Prostate gland (tissue), 2 donors: ENCODE data around the gene NBPF3. TPM values are rescaled to one million over a fixed set of nuclear protein-coding genes. Genes with fewer than 3 reads are reported as not detected.
"Not testable (repeated sequence)": the region's sequence is repeated elsewhere in the genome, so short reads cannot be mapped to it uniquely, and the experiment has no call there.

ENCODE experiments used
- DNase-seq: peaks from one replicate; pipeline ENCODE4 v3.0.0-alpha.2; 2019; ENCODE audit warnings: low spot score
- H3K27ac ChIP-seq, 2 donors: fragments of 200-600 bp; sonication (generic); 2 replicates each; pipeline ENCODE4 v1.5.1; 2017 to 2019
- H3K27me3 ChIP-seq: fragments of 200-600 bp; sonication (generic); replicated peaks from 2 replicates; pipeline ENCODE4 v1.5.1; 2019; ENCODE audit not compliant: insufficient read depth
- H3K36me3 ChIP-seq, 2 donors: fragments of 200-600 bp; sonication (generic); 1 replicate in 1 of 2; 2 replicates in 1 of 2; pipeline versions ENCODE4 v1.5.1 to v1.8.1; 2017 to 2019
- H3K4me1 ChIP-seq: fragments of 200-600 bp; sonication (generic); replicated peaks from 2 replicates; pipeline ENCODE4 v1.5.1; 2019
- H3K4me3 ChIP-seq, 2 donors: fragments of 200-600 bp; sonication (generic); 2 replicates each; pipeline ENCODE4 v1.5.1; 2017 to 2019
- H3K9me3 ChIP-seq: fragments of 200-600 bp; sonication (generic); 2 replicates; pipeline ENCODE4 v1.5.1; 2017
- POLR2A ChIP-seq: fragments of 450-650 bp; IDR thresholded peaks from one replicate; pipeline ENCODE4 v1.6.1; 2016; ENCODE audit warnings: antibody characterized with exemption, mild to moderate bottlenecking
- POLR2AphosphoS5 ChIP-seq: sonication (generic); formaldehyde crosslinking; IDR thresholded peaks from one replicate; pipeline ENCODE4 v1.6.1; 2017; ENCODE audit warnings: antibody characterized with exemption
- WGBS: methylation state at CpG from one replicate; pipeline ENCODE4 v1.1.5; 2018; 5-methylcytosine and 5-hydroxymethylcytosine counted together
- intact Hi-C: fragments of 100-400 bp; cut with DNase I; formaldehyde crosslinking; loops from one replicate; pipeline ENCODE4 v1.14.2; 2022
- total RNA-seq, 2 donors: library from RNA; depleted of rRNA; stranded (reverse); fragments of >200 nt; gene quantifications; one replicate each; pipeline ENCODE4 v1.1.0, GENCODE V29; 2016
- TF ChIP-seq, protein P1 (sequence below), 4 experiments: fragments of 200-600 bp in 2 of 4; fragments of 450-650 bp in 2 of 4; sonication (generic) in 2 of 4; IDR thresholded peaks; 1 replicate in 3 of 4; 2 replicates in 1 of 4; pipeline ENCODE4 v1.5.1; 2016 to 2019; ENCODE audit warnings: antibody characterized with exemption in 4 of 4, mild to moderate bottlenecking in 2 of 4, moderate library complexity in 2 of 4

Gene NBPF3
- total RNA-seq, 2 donors from 2014 or later = 13.9 to 19.7 TPM

DNA sequence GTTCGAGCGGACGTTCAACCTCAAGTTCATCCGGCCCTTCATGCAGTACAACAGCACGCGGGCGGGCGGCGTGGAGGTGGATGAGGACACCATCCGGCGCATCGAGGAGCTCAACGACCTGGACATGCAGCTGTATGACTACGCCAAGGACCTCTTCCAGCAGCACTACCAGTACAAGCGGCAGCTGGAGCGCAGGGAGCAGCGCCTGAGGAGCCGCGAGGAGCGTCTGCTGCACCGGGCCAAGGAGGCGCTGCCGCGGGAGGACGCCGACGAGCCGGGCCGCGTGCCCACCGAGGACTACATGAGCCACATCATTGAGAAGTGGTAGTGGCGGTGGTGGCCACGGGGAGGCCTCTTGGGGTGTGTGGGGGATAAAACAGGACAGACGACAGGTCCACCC lies 10.7 kb upstream of the NBPF3 start:
- intact Hi-C loops, DNase-seq, H3K36me3 ChIP-seq, H3K9me3 ChIP-seq, H3K27me3 ChIP-seq, H3K4me3 ChIP-seq, H3K27ac ChIP-seq, H3K4me1 ChIP-seq: not testable (repeated sequence)
- 89% methylated on average over 14 of the region's 34 CpGs for WGBS

DNA sequence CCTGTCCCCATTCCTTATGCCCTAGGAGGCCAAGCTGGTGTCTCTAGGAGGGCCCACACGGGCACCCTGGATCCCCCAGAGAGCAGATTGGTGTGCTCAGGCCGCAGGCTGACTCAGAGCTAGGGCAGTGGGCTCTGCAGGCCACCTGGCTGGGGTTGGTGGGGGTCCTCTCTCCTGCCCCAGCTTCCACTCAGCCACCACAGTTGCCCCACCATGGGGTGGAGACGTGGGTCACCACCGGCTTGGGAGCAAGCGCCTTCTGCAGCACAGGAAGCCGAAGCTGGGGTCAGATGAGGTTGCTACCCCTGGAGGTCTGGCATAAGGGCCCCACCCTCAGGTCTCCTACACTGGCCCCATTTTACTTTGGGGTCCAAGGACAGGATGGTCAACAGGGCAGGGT lies 9.1 kb upstream of the NBPF3 start:
- H3K27ac ChIP-seq, DNase-seq, intact Hi-C loops, H3K27me3 ChIP-seq, H3K4me3 ChIP-seq, H3K36me3 ChIP-seq, H3K9me3 ChIP-seq, H3K4me1 ChIP-seq: not testable (repeated sequence)
- 100% methylated on average over 4 of the region's 6 CpGs for WGBS

DNA sequence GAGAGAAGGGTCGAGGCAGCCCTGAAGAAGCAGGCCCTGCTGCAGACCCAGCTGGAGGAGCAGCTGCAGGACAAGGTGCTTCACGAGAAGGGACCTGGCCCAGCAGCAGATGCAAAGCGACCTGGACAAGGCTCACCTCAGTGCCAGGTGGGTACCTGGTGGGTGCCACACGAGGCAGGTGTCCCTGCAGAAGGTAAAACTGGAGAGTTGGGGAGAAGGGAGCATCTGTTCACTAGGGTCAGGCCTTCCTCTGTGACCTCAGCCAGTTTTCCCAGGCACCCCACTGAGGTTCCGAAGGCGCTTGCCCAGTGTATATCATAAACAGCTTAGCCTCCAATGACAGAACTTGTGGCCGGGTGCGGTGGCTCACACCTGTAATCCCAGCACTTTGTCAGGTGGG lies 5.5 kb upstream of the NBPF3 start:
- TF ChIP-seq, protein P1, sequence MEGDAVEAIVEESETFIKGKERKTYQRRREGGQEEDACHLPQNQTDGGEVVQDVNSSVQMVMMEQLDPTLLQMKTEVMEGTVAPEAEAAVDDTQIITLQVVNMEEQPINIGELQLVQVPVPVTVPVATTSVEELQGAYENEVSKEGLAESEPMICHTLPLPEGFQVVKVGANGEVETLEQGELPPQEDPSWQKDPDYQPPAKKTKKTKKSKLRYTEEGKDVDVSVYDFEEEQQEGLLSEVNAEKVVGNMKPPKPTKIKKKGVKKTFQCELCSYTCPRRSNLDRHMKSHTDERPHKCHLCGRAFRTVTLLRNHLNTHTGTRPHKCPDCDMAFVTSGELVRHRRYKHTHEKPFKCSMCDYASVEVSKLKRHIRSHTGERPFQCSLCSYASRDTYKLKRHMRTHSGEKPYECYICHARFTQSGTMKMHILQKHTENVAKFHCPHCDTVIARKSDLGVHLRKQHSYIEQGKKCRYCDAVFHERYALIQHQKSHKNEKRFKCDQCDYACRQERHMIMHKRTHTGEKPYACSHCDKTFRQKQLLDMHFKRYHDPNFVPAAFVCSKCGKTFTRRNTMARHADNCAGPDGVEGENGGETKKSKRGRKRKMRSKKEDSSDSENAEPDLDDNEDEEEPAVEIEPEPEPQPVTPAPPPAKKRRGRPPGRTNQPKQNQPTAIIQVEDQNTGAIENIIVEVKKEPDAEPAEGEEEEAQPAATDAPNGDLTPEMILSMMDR (IDR thresholded peaks at IDR 0.05) = no peak
- TF ChIP-seq POLR2AphosphoS5 (no peak), POLR2A (no peak)
- intact Hi-C loops = no loop called here
- H3K9me3 ChIP-seq = no peaks in the 10 kb centered on the region
- no peak for DNase-seq
- H3K27ac ChIP-seq = no peak overlapping the region
- no peaks in the 10 kb centered on the region for H3K27me3 ChIP-seq
- WGBS = 86% methylated on average over 8 of the region's 8 CpGs
- no peak overlapping the region for H3K4me3 ChIP-seq
- no peaks in the 10 kb centered on the region for H3K4me1 ChIP-seq
- H3K36me3 ChIP-seq = no peaks in the 10 kb centered on the region

DNA sequence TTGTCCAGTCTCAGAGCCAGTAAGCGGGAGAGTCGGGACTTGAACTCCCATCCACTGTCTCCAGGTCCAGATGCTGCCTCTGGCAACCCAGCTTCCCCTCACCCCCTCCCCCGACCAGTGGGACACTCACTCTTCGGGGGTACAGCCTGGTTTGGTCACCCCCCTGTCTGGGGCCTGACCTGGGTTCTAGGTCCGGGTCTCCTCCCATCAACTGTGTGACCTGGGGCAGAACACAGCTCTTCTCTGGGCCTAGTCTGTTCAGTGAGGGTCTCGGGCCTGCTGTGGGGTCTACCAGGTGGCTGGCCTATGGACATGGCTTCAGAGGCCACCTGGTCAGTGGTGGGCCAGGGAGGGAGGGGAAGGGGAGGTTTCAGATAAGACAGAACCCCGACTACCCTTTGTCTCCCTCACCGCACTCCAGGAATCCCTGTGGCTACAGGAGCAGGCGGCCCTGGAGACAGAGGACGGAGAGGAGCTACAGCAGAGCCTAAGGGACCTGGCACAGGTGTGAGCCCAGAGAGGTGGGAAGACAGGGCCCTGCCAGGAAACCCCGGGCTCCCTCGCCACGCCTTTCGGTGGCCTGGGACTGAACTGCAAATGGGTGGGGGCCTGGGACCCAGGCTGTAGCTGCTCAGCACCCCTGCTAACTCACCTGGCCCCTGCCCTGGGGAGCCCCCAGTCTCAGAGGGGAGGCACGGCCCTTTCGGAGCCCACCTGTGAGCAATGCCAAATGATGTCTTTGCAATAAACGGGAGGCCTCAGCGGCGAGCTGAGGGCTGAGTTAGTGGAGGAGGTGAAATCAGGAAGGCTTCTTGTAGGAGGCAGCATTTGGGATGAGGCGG lies 4.1 kb upstream of the NBPF3 start:
- H3K4me3 ChIP-seq = no peak overlapping the region
- H3K36me3 ChIP-seq = no peaks in the 10 kb centered on the region
- no peaks in the 10 kb centered on the region for H3K4me1 ChIP-seq
- TF ChIP-seq, protein P1 (IDR thresholded peaks at IDR 0.05) = no peak
- no peak for TF ChIP-seq POLR2A
- no peak for DNase-seq
- no peak overlapping the region for H3K27ac ChIP-seq
- intact Hi-C loops = no loop called here
- H3K9me3 ChIP-seq = no peaks in the 10 kb centered on the region
- H3K27me3 ChIP-seq = no peaks in the 10 kb centered on the region
- 85% methylated on average over 18 of the region's 20 CpGs for WGBS

DNA sequence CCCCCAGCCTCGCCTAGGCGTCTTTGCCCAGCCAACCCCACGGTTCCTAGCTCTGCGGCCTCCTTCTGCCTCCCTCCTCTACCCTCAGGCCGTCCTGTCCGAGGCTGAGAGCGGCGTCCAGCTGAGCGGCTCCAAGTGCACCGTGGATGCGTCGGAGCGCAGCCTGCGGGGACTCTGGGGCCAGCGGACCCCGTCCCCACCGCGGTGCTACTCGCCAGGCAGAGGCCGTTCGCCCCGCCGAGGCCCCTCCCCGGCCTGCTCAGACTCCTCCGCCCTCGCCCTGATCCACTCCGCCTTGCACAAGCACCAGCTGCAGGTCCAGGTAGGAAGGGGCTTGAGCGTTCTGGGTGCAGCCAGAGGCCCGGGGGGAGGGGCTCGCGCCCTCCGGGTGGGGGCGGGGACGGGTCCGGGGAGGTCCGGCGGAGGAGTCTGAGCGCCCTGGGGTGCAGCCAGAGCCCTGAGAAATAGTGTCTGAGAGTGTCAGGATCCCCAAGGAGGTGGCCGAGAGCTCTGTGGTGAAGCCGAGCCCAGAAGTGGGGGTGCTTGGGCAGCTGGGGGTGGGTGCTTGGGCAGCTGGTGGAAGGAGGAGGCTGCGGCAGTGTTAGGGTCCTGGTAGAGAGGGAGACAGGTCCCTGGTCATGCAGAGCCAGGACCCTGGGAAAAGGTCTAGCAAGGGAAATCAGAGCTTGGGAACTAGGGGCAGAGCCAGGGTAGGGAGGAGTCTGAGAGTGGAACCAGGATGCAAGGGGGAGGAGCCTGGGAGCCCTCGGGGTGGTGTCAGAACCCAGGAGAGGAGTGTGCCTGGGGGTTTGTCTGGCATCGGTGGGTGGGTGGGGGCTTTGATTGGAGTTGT lies 3.2 kb upstream of the NBPF3 start:
- intact Hi-C loops = no loop called here
- H3K27ac ChIP-seq = no peak overlapping the region
- no peaks in the 10 kb centered on the region for H3K9me3 ChIP-seq
- TF ChIP-seq, protein P1 (IDR thresholded peaks at IDR 0.05) = no peak
- TF ChIP-seq POLR2A = no peak
- no peak for TF ChIP-seq POLR2AphosphoS5
- H3K36me3 ChIP-seq = no peaks in the 10 kb centered on the region
- H3K27me3 ChIP-seq = no peaks in the 10 kb centered on the region
- 12% methylated on average over 41 of the region's 43 CpGs for WGBS
- peak overlapping the region; percentile 23 to 29 for H3K4me3 ChIP-seq
- DNase-seq = no peak
- H3K4me1 ChIP-seq = no peaks in the 10 kb centered on the region

DNA sequence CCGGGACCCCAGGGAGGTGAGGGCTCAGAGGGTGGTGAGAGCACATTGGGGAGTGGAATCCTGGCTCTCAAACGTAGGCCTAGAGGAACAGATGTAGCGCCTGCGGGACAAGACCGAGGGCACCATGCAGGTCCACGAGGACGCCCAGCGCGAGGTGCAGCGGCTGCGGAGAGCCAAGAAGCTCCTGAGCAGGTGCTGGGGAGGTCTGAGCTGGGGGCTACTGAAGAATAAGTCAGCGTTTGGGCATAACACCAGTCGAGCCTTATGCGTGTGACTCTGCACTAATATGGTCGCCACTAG lies 2.6 kb upstream of the NBPF3 start:
- Histone ChIP-seq H3K9me3 (no peaks in the 10 kb centered on the region), H3K36me3 (no peaks in the 10 kb centered on the region), H3K4me1 (no peaks in the 10 kb centered on the region), H3K27ac (no peak overlapping the region), H3K4me3 (no peak overlapping the region), H3K27me3 (no peaks in the 10 kb centered on the region)
- WGBS = 74% methylated on average over 15 of the region's 15 CpGs
- TF ChIP-seq, protein P1 (IDR thresholded peaks at IDR 0.05) = no peak
- TF ChIP-seq POLR2A (no peak), POLR2AphosphoS5 (no peak)
- no peak for DNase-seq
- intact Hi-C loops = no loop called here

DNA sequence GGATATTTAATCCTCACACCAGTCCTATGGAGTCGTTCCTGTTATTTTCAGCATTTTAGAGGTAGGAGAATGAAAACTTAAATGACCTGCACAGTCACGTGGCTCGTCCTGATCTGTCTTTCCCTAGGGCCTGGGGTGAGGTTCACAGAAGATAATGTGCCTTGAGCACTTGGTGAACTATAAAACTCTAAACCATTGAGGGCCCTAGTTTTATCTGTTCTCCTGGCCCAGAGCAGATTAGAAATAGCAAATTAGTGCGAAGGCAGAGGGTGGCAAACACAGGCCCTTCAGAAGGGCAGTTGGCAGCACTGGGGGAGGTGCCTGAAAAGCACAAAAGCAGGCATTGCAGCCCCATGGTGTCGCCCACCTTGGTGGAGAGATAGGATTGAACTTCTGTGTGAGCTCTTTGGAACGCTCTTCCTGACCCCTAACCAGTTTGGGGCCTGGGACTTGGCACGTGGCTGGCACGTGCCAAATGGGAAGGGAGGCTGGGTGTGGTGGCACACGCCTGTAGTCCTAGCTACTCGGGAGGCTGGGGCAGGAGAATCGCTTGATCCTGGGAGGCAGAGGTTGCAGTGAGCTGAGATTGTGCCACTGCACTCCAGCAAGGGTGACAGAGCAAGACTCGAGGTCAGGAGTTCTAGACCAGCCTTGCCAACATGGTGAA lies 1.2 kb upstream of the NBPF3 start:
- H3K4me1 ChIP-seq, H3K9me3 ChIP-seq, DNase-seq, H3K27me3 ChIP-seq, H3K4me3 ChIP-seq, H3K27ac ChIP-seq, intact Hi-C loops, H3K36me3 ChIP-seq: not testable (repeated sequence)
- WGBS = 85% methylated on average over 12 of the region's 12 CpGs
